ENCODE results near the gene FOXP1.

GRCh38 chr3:71512000-71512399 is 71.5 kb downstream of the FOXP1 start:
- TF ChIP-seq CTCF (conservative IDR thresholded peaks at IDR 0.05 in 1 of 2, IDR thresholded peaks at IDR 0.05 in 1 of 2; ENCODE audit: low read depth in 1 of 2, low read length in 2 of 2), result no peak
- no peak for TF ChIP-seq EZH2 (IDR thresholded peaks at IDR 0.05; ENCODE audit: low read length, missing control alignments)

Data from fibroblast of lung (primary cell).